Astrocyte (in vitro differentiated cells and primary cell): Measurements from ENCODE around the gene SWT1. TPM values are rescaled to one million over a fixed set of nuclear protein-coding genes. Genes with fewer than 3 reads are reported as not detected.

Experiments used
- DNase-seq: peaks from one replicate; pipeline ENCODE4 v3.0.0-alpha.2; 2010; ENCODE audit warnings: low read depth
- FAIRE-seq: peaks from 2 replicates; lab custom pipeline; 2011; peaks lifted over from hg19 to GRCh38; lab: Jason Lieb, UNC
- H2AFZ ChIP-seq: 2 replicates; pipeline ENCODE4 v1.6.0; 2012; ENCODE audit warnings: low read depth, low read length, inconsistent platforms
- H3K27ac ChIP-seq: 2 replicates; pipeline ENCODE4 v1.5.1; 2011; ENCODE audit warnings: low read depth, low read length, inconsistent platforms
- H3K27me3 ChIP-seq: 2 replicates; pipeline ENCODE4 v1.6.0; 2011; ENCODE audit warnings: low read length, inconsistent platforms; ENCODE audit not compliant: insufficient read depth
- H3K36me3 ChIP-seq: 2 replicates; pipeline ENCODE4 v1.5.1; 2011; ENCODE audit warnings: low read length, inconsistent platforms; ENCODE audit not compliant: insufficient read depth
- H3K4me1 ChIP-seq: 2 replicates; pipeline ENCODE4 v1.5.1; 2011; ENCODE audit warnings: low read length, inconsistent platforms; ENCODE audit not compliant: insufficient read depth
- H3K4me2 ChIP-seq: 2 replicates; pipeline ENCODE4 v1.6.0; 2012; ENCODE audit warnings: low read length, inconsistent platforms
- H3K4me3 ChIP-seq: 2 replicates; pipeline ENCODE4 v1.5.1; 2011; ENCODE audit warnings: low read depth, mild to moderate bottlenecking, low read length, inconsistent platforms; ENCODE audit not compliant: insufficient read depth
- H3K79me2 ChIP-seq: 2 replicates; pipeline ENCODE4 v1.6.0; 2012; ENCODE audit warnings: mild to moderate bottlenecking, low read length, inconsistent platforms; ENCODE audit not compliant: insufficient read depth
- H3K9ac ChIP-seq: 2 replicates; pipeline ENCODE4 v1.6.0; 2012; ENCODE audit warnings: mild to moderate bottlenecking, low read length, inconsistent platforms
- H3K9me3 ChIP-seq: 2 replicates; pipeline ENCODE4 v1.5.1; 2012; ENCODE audit warnings: low read depth, mild to moderate bottlenecking, low read length, inconsistent platforms; ENCODE audit not compliant: insufficient read depth
- H4K20me1 ChIP-seq: 2 replicates; pipeline ENCODE4 v1.6.0; 2012; ENCODE audit warnings: low read length, inconsistent platforms; ENCODE audit not compliant: insufficient read depth
- H3K27ac Mint-ChIP-seq: one replicate; pipeline ENCODE4 v1.8.0; 2021; ENCODE audit warnings: mild to moderate bottlenecking, mixed read lengths; ENCODE audit not compliant: unreplicated experiment
- H3K27me3 Mint-ChIP-seq: one replicate; pipeline ENCODE4 v1.8.0; 2021; ENCODE audit warnings: low read depth, mixed read lengths; ENCODE audit not compliant: unreplicated experiment
- H3K36me3 Mint-ChIP-seq: one replicate; pipeline ENCODE4 v1.8.0; 2021; ENCODE audit warnings: low read depth, mixed read lengths; ENCODE audit not compliant: unreplicated experiment
- H3K4me1 Mint-ChIP-seq: one replicate; pipeline ENCODE4 v1.8.0; 2021; ENCODE audit warnings: low read depth, mixed read lengths; ENCODE audit not compliant: unreplicated experiment
- H3K4me3 Mint-ChIP-seq: one replicate; pipeline ENCODE4 v1.8.0; 2021; ENCODE audit warnings: mild to moderate bottlenecking, moderate library complexity, mixed read lengths; ENCODE audit not compliant: unreplicated experiment
- H3K9me3 Mint-ChIP-seq: one replicate; pipeline ENCODE4 v1.8.0; 2021; ENCODE audit warnings: mild to moderate bottlenecking, mixed read lengths; ENCODE audit not compliant: unreplicated experiment
- EZH2 ChIP-seq: IDR thresholded peaks from 2 replicates; pipeline ENCODE4 v1.6.1; 2012; ENCODE audit warnings: mild to moderate bottlenecking, low read length, inconsistent platforms; ENCODE audit not compliant: insufficient read depth
- total RNA-seq: library from RNA; stranded (reverse); gene quantifications from 2 replicates; pipeline ENCODE4 v1.2.1, GENCODE V29; 2021
- TF ChIP-seq, protein P1 (sequence below): IDR thresholded peaks from 2 replicates; pipeline ENCODE4 v1.5.1; 2011; ENCODE audit warnings: low read depth, mild to moderate bottlenecking, inconsistent platforms, low read length, moderate library complexity; ENCODE audit not compliant: insufficient read depth

The SWT1 gene
- total RNA-seq, 1 donor from 2014 or later: 5.4 TPM

DNA sequence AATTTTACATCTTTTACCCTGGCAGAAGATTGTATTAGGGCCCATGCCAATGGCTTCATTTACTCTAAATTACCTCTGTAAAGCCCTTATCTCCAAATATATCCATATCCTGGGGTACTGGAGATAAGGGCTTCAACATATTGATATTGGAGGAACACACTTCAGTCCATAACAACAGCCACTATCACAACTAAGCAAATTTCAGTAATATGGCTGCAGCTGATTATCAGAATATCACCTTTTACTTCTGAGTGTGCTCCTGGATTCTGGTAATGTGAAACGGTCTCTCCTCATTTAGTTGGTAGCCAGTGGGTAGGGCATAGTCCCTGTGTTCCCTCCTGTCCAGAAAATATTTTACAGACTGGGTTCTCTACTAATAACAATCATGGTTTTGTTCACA is 106.8 kb downstream of the SWT1 start:
- Histone ChIP-seq H3K36me3 (no peaks in the 10 kb centered on the region), H2AFZ (no peak overlapping the region), H3K9ac (no peak overlapping the region), H3K4me1 (no peaks in the 10 kb centered on the region), H3K27me3 (no peaks in the 10 kb centered on the region), H3K4me3 (no peak overlapping the region), H3K27ac (no peak overlapping the region), H4K20me1 (no peaks in the 10 kb centered on the region), H3K9me3 (no peaks in the 10 kb centered on the region), H3K4me2 (no peak overlapping the region), H3K79me2 (no peaks in the 10 kb centered on the region)
- H3K4me1 Mint-ChIP-seq: peaks cover 3% of the 10 kb centered on the region
- H3K27ac Mint-ChIP-seq: no peak overlapping the region
- TF ChIP-seq, protein P1, sequence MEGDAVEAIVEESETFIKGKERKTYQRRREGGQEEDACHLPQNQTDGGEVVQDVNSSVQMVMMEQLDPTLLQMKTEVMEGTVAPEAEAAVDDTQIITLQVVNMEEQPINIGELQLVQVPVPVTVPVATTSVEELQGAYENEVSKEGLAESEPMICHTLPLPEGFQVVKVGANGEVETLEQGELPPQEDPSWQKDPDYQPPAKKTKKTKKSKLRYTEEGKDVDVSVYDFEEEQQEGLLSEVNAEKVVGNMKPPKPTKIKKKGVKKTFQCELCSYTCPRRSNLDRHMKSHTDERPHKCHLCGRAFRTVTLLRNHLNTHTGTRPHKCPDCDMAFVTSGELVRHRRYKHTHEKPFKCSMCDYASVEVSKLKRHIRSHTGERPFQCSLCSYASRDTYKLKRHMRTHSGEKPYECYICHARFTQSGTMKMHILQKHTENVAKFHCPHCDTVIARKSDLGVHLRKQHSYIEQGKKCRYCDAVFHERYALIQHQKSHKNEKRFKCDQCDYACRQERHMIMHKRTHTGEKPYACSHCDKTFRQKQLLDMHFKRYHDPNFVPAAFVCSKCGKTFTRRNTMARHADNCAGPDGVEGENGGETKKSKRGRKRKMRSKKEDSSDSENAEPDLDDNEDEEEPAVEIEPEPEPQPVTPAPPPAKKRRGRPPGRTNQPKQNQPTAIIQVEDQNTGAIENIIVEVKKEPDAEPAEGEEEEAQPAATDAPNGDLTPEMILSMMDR: no peak
- TF ChIP-seq EZH2: no peak
- DNase-seq (no peak), FAIRE-seq (no peak)
- H3K27me3 Mint-ChIP-seq: no peaks in the 10 kb centered on the region
- H3K4me3 Mint-ChIP-seq: no peak overlapping the region
- H3K9me3 Mint-ChIP-seq: no peaks in the 10 kb centered on the region
- H3K36me3 Mint-ChIP-seq: no peaks in the 10 kb centered on the region

DNA sequence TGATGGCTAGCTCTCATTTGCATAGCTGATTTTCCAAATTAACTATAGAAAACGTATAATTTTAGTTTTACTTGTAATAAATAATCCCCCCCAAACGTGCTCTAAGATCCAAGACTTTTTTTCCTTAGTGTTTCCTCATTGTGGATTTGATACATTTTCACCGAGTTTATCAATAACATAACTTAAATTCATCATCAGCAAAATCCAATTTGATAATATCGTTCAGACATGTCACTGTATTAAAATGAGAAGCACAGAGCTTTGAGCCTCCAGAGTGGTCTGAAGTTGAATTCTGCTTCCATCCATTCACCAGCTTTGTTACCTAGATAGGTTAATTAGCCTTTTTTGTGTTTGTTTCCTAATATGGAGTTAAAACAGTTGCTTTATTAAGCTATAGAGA is 108.3 kb downstream of the SWT1 start:
- no peak for DNase-seq
- Mint-ChIP-seq H3K9me3 (no peaks in the 10 kb centered on the region), H3K4me3 (no peak overlapping the region), H3K4me1 (no peaks in the 10 kb centered on the region), H3K27ac (no peak overlapping the region), H3K27me3 (no peaks in the 10 kb centered on the region), H3K36me3 (no peaks in the 10 kb centered on the region)
- FAIRE-seq: no peak
- TF ChIP-seq, protein P1: no peak
- TF ChIP-seq EZH2: no peak
- H3K4me2 ChIP-seq: no peak overlapping the region
- no peaks in the 10 kb centered on the region for H3K36me3 ChIP-seq
- H3K79me2 ChIP-seq: no peaks in the 10 kb centered on the region
- no peaks in the 10 kb centered on the region for H3K27me3 ChIP-seq
- H3K4me1 ChIP-seq: no peaks in the 10 kb centered on the region
- H3K9me3 ChIP-seq: no peaks in the 10 kb centered on the region
- no peaks in the 10 kb centered on the region for H4K20me1 ChIP-seq
- no peak overlapping the region for H3K4me3 ChIP-seq
- H3K9ac ChIP-seq: no peak overlapping the region
- no peak overlapping the region for H3K27ac ChIP-seq
- no peak overlapping the region for H2AFZ ChIP-seq

DNA sequence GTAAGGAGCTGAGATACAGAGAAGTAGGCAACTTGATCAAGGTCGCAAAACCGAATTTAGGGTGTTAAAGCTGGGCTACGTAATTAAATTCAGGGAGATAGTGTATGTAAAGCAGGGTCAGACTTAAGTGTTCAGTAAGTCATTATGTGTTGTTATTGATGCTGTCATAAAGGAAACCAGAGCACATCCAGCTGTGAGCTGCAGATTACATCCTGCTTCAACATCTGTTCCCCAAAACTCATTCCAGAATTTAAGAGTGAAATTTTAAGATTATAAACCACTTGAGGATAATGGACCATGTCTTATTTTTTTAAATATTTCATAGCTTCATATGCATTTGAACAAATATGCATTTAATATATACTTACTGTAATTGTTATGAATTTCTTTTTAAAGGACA is 110.3 kb downstream of the SWT1 start:
- H3K36me3 ChIP-seq: no peaks in the 10 kb centered on the region

More for the DNA sequence above, 110.3 kb downstream of the SWT1 start:
- no peaks in the 10 kb centered on the region for H3K4me1 ChIP-seq
- no peaks in the 10 kb centered on the region for H3K27me3 Mint-ChIP-seq
- no peaks in the 10 kb centered on the region for H3K4me1 Mint-ChIP-seq
- TF ChIP-seq, protein P1: no peak
- no peak for TF ChIP-seq EZH2
- no peak overlapping the region for H3K27ac ChIP-seq
- H3K9me3 Mint-ChIP-seq: no peaks in the 10 kb centered on the region
- no peaks in the 10 kb centered on the region for H3K27me3 ChIP-seq
- H2AFZ ChIP-seq: no peak overlapping the region
- H3K4me3 ChIP-seq: no peak overlapping the region
- no peaks in the 10 kb centered on the region for H3K79me2 ChIP-seq
- no peak overlapping the region for H3K9ac ChIP-seq
- FAIRE-seq (no peak), DNase-seq (no peak)
- no peaks in the 10 kb centered on the region for H3K36me3 Mint-ChIP-seq
- H3K27ac Mint-ChIP-seq: no peak overlapping the region
- H3K4me2 ChIP-seq: no peak overlapping the region
- no peaks in the 10 kb centered on the region for H4K20me1 ChIP-seq
- H3K9me3 ChIP-seq: no peaks in the 10 kb centered on the region
- H3K4me3 Mint-ChIP-seq: no peak overlapping the region
